ENCODE data around the gene TKT. TPM values are rescaled to one million over a fixed set of nuclear protein-coding genes. Genes with fewer than 3 reads are reported as not detected.

TKT gene
- total and polyA plus RNA-seq, 2 of the 13 experiments (the other 11 are each of a cell fraction or from before 2014, with no cell fraction given) = 150 to 238 TPM

- TF ChIP-seq, protein P1, sequence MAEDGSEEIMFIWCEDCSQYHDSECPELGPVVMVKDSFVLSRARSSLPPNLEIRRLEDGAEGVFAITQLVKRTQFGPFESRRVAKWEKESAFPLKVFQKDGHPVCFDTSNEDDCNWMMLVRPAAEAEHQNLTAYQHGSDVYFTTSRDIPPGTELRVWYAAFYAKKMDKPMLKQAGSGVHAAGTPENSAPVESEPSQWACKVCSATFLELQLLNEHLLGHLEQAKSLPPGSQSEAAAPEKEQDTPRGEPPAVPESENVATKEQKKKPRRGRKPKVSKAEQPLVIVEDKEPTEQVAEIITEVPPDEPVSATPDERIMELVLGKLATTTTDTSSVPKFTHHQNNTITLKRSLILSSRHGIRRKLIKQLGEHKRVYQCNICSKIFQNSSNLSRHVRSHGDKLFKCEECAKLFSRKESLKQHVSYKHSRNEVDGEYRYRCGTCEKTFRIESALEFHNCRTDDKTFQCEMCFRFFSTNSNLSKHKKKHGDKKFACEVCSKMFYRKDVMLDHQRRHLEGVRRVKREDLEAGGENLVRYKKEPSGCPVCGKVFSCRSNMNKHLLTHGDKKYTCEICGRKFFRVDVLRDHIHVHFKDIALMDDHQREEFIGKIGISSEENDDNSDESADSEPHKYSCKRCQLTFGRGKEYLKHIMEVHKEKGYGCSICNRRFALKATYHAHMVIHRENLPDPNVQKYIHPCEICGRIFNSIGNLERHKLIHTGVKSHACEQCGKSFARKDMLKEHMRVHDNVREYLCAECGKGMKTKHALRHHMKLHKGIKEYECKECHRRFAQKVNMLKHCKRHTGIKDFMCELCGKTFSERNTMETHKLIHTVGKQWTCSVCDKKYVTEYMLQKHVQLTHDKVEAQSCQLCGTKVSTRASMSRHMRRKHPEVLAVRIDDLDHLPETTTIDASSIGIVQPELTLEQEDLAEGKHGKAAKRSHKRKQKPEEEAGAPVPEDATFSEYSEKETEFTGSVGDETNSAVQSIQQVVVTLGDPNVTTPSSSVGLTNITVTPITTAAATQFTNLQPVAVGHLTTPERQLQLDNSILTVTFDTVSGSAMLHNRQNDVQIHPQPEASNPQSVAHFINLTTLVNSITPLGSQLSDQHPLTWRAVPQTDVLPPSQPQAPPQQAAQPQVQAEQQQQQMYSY (CRISPR knock-in tag; IDR thresholded peaks at IDR 0.05) = no peak
- no peak for TF ChIP-seq KLF12 (CRISPR knock-in tag; IDR thresholded peaks at IDR 0.05; ENCODE audit: borderline replicate concordance)
- no peak for TF ChIP-seq ZNF274 (CRISPR knock-in tag; IDR thresholded peaks at IDR 0.05)
- no peak for TF ChIP-seq ZNF780A (CRISPR knock-in tag; IDR thresholded peaks at IDR 0.05)
- TF ChIP-seq, protein P2, sequence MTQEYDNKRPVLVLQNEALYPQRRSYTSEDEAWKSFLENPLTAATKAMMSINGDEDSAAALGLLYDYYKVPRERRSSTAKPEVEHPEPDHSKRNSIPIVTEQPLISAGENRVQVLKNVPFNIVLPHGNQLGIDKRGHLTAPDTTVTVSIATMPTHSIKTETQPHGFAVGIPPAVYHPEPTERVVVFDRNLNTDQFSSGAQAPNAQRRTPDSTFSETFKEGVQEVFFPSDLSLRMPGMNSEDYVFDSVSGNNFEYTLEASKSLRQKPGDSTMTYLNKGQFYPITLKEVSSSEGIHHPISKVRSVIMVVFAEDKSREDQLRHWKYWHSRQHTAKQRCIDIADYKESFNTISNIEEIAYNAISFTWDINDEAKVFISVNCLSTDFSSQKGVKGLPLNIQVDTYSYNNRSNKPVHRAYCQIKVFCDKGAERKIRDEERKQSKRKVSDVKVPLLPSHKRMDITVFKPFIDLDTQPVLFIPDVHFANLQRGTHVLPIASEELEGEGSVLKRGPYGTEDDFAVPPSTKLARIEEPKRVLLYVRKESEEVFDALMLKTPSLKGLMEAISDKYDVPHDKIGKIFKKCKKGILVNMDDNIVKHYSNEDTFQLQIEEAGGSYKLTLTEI (CRISPR knock-in tag; conservative IDR thresholded peaks at IDR 0.05) = no peak
- no peak for TF ChIP-seq TBX3 (IDR thresholded peaks at IDR 0.05; ENCODE audit: borderline replicate concordance)
- no peak for TF ChIP-seq SUZ12 (IDR thresholded peaks at IDR 0.05; ENCODE audit: low read depth, low read length)
- no peak for TF ChIP-seq MBD4 (IDR thresholded peaks at IDR 0.05; ENCODE audit: borderline replicate concordance, low read length)
- no peak for TF ChIP-seq ZFP36L1 (CRISPR knock-in tag; IDR thresholded peaks at IDR 0.05)
- no peak for TF ChIP-seq ZNF326 (CRISPR knock-in tag; IDR thresholded peaks at IDR 0.05; ENCODE audit: borderline replicate concordance)
- TF ChIP-seq KDM5A (IDR thresholded peaks at IDR 0.05; ENCODE audit: borderline replicate concordance, low read length) = no peak
- no peak for TF ChIP-seq GABPA (IDR thresholded peaks at IDR 0.05; ENCODE audit: low read depth, low read length)
- no peak for TF ChIP-seq GABPA (CRISPR knock-in tag; IDR thresholded peaks at IDR 0.05; ENCODE audit: low read depth)
- peak; percentile 3 for TF ChIP-seq AGO2 (optimal IDR thresholded peaks at IDR 0.05; ENCODE audit: low read depth, low read length)
- TF ChIP-seq, protein P3, sequence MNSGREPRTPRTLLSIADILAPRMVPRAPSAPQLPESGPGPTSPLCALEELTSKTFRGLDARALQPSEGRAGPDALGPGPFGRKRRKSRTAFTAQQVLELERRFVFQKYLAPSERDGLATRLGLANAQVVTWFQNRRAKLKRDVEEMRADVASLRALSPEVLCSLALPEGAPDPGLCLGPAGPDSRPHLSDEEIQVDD (CRISPR knock-in tag; IDR thresholded peaks at IDR 0.05; ENCODE audit: borderline replicate concordance) = no peak
- no peak; the same call in 1 of the 2 replicates for TF ChIP-seq ZNF670 (CRISPR knock-in tag; IDR thresholded peaks at IDR 0.05; ENCODE audit: borderline replicate concordance)
- TF ChIP-seq U2AF1 (optimal IDR thresholded peaks at IDR 0.05; ENCODE audit: low read depth, low read length) = no peak
- TF ChIP-seq JARID2 (CRISPR knock-in tag; IDR thresholded peaks at IDR 0.05; ENCODE audit: insufficient replicate concordance) = no peak
- no peak for TF ChIP-seq FOXK2 (IDR thresholded peaks at IDR 0.05)
- no peak for TF ChIP-seq TEAD3 (CRISPR knock-in tag; optimal IDR thresholded peaks at IDR 0.05; ENCODE audit: borderline replicate concordance)
- no peak for TF ChIP-seq FOXA1 (IDR thresholded peaks at IDR 0.05)
- no peak for TF ChIP-seq FOXA1 (CRISPR knock-in tag; IDR thresholded peaks at IDR 0.05)
- no peak for TF ChIP-seq ZC3H13 (CRISPR knock-in tag; IDR thresholded peaks at IDR 0.05)
- TF ChIP-seq MEIS1 (CRISPR knock-in tag; IDR thresholded peaks at IDR 0.05; ENCODE audit: borderline replicate concordance) = no peak
- TF ChIP-seq ATF4 (CRISPR knock-in tag; IDR thresholded peaks at IDR 0.05) = no peak
Observed at GRCh38 chr3:53255775-53256703, at the start of gene TKT (continued).
